Liver (tissue), 3 donors: ENCODE results near the gene AKNAD1.

Experiments used
- JUND ChIP-seq, 2 donors: IDR thresholded peaks; 2 replicates each; pipeline ENCODE4 v1.6.1; 2016; ENCODE audit warnings: antibody characterized with exemption in 2 of 2
- YY1 ChIP-seq: IDR thresholded peaks from 2 replicates; pipeline ENCODE4 v1.6.1; 2016; ENCODE audit warnings: antibody characterized with exemption, mild to moderate bottlenecking
- TF ChIP-seq, protein P1 (sequence below): fragments of 150-350 bp; IDR thresholded peaks from 2 replicates; pipeline ENCODE4 v1.5.1; 2017; ENCODE audit warnings: improper control_type of control experiment, low read depth, low read length; ENCODE audit not compliant: missing input control
- TF ChIP-seq, protein P2 (sequence below): IDR thresholded peaks from 2 replicates; pipeline ENCODE4 v1.6.1; 2016; ENCODE audit warnings: antibody characterized with exemption
- donor health status: healthy.
- donor health status: healthy.

DNA sequence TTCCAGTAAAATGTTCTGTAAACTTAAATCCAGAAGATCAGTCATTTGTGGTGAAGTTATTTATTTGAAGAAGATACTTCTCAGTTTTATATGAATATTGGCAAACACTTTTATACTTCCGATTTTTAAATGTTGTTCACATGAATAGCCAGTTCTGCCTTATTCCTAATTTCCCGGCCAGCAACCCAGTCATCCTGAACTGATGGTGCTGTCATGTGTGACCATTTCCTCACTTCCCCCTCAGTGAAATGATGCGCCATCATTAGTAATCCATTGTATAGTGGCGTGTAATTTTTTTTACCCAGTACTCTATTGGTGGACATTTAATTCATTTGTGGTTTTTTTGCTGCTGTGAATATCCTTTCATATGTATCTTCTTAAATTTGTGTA lies 36.2 kb upstream of the AKNAD1 start:
- TF ChIP-seq, protein P1, sequence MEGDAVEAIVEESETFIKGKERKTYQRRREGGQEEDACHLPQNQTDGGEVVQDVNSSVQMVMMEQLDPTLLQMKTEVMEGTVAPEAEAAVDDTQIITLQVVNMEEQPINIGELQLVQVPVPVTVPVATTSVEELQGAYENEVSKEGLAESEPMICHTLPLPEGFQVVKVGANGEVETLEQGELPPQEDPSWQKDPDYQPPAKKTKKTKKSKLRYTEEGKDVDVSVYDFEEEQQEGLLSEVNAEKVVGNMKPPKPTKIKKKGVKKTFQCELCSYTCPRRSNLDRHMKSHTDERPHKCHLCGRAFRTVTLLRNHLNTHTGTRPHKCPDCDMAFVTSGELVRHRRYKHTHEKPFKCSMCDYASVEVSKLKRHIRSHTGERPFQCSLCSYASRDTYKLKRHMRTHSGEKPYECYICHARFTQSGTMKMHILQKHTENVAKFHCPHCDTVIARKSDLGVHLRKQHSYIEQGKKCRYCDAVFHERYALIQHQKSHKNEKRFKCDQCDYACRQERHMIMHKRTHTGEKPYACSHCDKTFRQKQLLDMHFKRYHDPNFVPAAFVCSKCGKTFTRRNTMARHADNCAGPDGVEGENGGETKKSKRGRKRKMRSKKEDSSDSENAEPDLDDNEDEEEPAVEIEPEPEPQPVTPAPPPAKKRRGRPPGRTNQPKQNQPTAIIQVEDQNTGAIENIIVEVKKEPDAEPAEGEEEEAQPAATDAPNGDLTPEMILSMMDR, result no peak
- TF ChIP-seq, protein P2, sequence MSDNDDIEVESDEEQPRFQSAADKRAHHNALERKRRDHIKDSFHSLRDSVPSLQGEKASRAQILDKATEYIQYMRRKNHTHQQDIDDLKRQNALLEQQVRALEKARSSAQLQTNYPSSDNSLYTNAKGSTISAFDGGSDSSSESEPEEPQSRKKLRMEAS, result no peak
- TF ChIP-seq JUND (IDR thresholded peaks at IDR 0.05) (no peak), YY1 (no peak)
